Activated T-cell treated with anti-CD3 and anti-CD28 coated beads, Interleukin-2, amount 50 U/mL, for 48 hours (primary cell): ENCODE results near the gene DBNDD2.

Experiments used
- DNase-seq, 2 experiments: peaks; one replicate each; pipeline ENCODE4 v3.0.0-alpha.2; 2020

Gene DBNDD2

GRCh38 chr20:45387274-45387673, 20.8 kb upstream of the DBNDD2 start:
- no peak for DNase-seq

- DNase-seq, result no peak
Observed at GRCh38 chr20:45390931-45391330, 17.2 kb upstream of the DBNDD2 start.

DNA sequence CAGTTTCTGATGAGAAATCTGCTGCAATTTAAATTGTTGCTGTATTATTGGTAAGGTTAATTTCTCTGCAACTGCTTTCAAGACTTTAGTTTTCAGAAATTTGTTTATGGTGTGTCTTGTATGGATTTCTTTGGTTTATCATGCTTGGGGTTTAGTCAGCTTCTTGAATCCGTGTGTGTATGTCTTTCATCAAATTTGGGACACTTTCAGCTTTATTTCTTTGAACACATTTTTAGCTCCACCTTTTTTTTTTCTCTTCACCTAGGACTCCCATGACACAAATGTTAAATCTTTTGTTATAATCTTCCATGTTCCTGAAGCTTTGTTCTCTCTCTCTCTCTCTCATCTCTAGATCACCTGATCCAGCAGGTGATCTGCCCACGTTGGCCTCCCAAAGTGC, 16.5 kb upstream of the DBNDD2 start:
- no peak for DNase-seq

DNA sequence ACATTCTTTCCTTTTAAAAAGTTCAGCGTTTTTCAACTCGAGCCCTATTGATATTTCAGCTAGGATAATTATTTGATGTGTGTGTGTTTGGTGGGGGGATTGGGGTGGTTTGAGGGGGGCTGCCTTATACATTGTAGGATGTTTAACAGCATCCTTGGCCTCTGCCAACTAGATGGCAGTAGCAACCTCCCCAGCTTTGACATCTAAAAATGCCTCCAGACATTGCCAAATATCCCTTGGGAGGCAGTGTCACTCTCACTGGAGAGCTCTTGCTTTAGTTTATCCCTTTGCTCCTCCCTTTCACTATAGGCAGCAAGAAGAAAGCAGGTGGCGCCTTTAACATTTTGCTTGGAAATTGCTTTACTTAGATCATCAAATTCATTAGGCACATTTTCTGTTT, 15.4 kb upstream of the DBNDD2 start:
- no peak for DNase-seq

GRCh38 chr20:45394221-45395113, 13.6 kb upstream of the DBNDD2 start:
- no peak for DNase-seq

DNA sequence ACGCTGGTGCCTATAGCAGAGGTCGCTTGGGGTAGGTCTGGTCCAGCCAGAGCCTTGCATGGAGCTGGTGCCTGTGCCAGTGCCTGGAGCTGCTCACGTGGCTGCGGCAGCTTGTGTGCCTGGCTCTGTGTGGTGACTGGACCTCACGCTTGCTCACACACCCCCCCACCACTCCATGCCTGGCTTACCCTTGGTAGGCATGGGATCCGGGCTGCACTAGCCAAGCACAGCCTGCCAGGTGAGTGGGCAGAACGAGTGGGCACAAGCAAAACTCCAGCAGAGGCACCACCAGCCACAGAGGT, 13.0 kb upstream of the DBNDD2 start:
- no peak for DNase-seq

GRCh38 chr20:45399018-45399417, 9.1 kb upstream of the DBNDD2 start:
- no peak for DNase-seq

GRCh38 chr20:45400346-45401031, 7.6 kb upstream of the DBNDD2 start:
- DNase-seq, result no peak

DNA sequence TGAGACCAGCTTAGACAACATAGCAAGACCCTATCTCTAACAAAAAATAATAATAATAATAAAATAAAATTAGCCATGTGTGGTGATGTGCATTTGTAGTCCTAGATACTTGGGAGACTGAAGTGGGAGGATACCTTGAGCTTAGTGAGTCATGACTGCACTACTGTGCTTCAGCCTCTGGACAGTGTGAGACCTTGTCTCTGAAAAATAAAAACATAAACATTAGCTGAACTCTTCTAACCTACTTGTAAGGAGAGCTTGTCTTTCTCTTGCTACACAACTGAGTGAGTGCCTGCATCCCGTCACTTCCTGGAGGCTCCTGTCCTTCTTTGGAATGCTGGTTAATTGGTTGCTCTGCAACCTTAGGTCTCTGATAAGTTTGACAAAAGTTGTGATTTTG, 5.1 kb upstream of the DBNDD2 start:
- no peak for DNase-seq

GRCh38 chr20:45404438-45404837, 3.7 kb upstream of the DBNDD2 start:
- DNase-seq, result no peak

DNA sequence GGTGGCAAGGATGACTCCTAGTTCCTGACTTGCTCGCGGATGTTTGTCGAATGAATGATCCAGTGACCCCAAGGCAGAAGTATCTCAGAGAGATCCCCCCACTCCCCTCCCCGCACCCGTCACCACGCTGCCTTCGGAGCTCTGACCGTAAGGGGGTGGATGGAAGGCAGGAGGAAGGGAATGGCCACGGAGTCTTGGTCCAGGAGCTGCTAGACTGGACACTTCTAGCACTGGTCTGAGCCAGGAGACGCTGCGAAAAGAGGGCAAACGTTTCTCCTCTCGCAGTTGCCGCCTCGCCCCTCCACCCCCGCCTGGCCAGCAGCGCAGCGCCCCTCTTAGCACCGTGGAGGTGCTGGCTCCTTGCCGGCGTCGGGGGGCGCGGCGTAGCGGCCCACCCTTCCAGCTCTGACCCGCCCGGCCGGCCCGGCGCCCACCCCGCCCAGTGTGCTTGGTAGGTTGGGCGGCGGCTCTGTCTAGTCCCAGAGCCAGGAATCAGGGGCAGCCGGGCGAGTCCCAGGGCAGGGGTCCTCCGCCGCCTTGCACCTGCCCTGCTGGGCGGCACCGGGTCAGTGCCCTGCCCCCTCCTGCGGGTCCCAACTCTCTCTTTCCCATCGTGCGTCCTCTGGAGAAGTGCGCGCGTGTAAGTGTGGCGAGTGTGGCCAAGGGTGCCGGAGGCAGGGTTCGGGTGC, 2.4 kb upstream of the DBNDD2 start:
- peak in 1 of 2 experiments; percentile 62 for DNase-seq

- DNase-seq, result peak; percentile 55 to 67
Observed at GRCh38 chr20:45406260-45407066, 1.6 kb upstream of the DBNDD2 start.

- DNase-seq, result peak; percentile 37 to 47
Observed at GRCh38 chr20:45407067-45407745, 883 bp upstream of the DBNDD2 start.

DNA sequence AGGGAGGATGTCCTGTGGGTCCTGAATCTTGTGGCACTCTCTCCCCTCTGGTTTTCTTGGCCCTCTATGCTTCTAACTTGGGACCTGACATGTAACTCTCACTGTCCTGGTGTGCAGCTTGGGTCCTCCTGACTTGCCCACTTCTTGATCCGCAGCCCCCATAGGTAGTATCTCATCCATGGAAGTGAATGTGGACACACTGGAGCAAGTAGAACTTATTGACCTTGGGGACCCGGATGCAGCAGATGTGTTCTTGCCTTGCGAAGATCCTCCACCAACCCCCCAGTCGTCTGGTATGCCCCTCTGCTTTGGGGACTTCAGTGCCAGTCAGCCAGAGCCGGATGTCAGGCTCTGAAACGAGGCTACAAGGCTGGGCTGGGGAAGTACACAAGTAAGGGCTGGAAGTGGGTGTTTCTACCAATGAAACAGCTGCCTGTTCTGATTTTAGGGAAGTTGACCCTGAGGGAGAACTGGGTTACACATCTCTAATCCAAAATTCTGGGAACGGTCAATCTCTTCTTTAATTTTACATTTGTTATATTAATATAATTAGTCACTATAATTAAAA, 641 bp downstream of the DBNDD2 start:
- no peak for DNase-seq

GRCh38 chr20:45409521-45410272, 1.6 kb downstream of the DBNDD2 start:
- DNase-seq, result no peak

DNA sequence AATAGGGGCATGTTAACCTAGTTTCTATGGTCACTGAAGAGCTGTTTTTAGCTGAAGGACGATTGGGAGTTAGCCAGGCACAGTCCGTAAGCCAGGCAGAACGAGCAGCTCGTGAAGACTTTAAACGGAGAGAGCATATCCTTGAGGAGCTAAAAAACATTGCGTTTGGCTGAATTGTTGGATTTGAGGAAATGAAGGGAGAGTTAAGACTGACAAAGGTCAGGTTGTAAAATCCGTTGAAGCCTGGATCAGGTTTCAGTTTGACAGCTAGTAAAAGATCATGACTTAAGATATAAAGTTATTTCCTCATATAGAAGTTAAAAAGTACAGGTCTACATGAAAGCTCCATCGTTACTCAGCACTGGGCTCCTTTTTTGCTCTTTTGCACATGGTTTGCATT, 2.8 kb downstream of the DBNDD2 start:
- no peak for DNase-seq

DNA sequence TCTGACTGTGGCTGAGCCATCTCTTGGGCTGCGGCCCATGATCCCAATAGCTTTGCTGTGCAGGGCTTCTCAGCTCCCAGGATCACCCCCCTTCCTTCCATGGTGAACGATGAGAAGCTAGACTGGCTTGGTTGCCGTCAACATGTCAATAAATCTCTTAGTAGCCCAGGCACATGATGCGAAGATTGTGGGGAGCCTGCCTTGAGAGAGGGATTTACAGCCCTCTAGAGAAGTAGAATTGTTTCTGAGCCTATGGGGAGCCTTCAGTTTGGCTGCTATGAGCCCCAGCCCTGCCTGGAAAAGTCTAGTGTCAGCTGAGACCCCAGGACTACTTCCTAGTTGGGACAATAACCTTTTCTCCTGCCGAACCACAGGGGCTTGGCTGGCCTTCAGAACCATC, 4.6 kb downstream of the DBNDD2 start:
- DNase-seq, result no peak

DNA sequence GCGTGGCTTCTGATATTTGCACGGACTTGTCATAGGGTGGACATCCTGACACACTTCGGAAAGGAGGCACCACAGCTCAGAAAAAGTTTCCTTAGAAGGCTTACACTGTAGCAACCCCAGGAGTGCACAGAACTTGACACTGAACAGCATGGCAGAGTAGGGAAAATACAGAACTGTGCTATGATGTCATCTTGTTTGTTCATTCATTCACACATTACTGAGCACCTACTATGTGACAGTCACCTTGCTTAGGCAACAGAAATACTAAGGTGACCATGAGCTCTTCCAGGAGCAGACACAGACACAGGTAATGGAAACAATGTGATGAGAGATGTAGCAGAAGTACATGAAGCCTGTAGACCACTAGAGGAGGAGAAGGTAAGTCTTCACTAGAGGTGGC, 5.4 kb downstream of the DBNDD2 start:
- no peak for DNase-seq

GRCh38 chr20:45415822-45416637, 7.9 kb downstream of the DBNDD2 start, which contains the start of gene PIGT:
Gene PIGT (plus strand): TSS chr20:45416141. CDS start chr20:45416157, 16 bp downstream.
- DNase-seq, result peak; percentile 89 to 90

DNA sequence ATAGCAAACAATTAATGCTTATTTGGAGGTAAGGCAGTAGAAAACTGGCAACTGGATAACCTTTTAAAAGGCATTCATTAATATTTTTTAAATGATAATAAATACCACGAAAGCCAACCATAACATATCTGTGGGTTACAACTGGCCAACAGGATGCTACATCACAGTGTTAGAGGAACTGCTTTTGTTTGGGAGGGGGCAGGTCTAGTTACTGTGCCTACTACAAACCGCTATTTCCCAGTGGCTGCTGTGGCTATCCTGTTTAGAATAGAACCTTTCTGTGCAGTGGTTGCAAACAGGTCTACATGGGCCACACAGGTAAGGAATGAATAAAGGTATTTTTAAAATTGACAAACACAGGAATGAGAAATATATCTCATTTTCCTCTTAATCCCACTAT, 8.8 kb downstream of the DBNDD2 start:
- DNase-seq, result no peak
